Erythroblast (primary cell): ENCODE results near the gene POU6F1.

Source experiments
- GATA1 ChIP-seq: IDR thresholded peaks from 2 replicates; pipeline ENCODE4 v1.6.1; 2011; ENCODE audit warnings: low read depth, mild to moderate bottlenecking, control low read depth, low read length, moderate library complexity
- POLR2A ChIP-seq: IDR thresholded peaks from 2 replicates; pipeline ENCODE4 v1.6.1; 2011; ENCODE audit warnings: mild to moderate bottlenecking, low read length

GRCh38 chr12:51196547-51196946, 21.3 kb downstream of the POU6F1 start:
- TF ChIP-seq POLR2A (no peak), GATA1 (no peak)
